Lung (tissue), 12 donors: ENCODE data around the gene MNS1. TPM values are rescaled to one million over a fixed set of nuclear protein-coding genes. Genes with fewer than 3 reads are reported as not detected.

Experiments
- ATAC-seq: fragments of 200-7000 bp; cut with Tn5 transposase; one replicate; pipeline ENCODE4 v1.9.1; 2020; ENCODE audit warnings: moderate number of reproducible peaks; ENCODE audit not compliant: insufficient read depth, low FRiP score
- DNase-seq, 3 donors: peaks; one replicate each; pipeline ENCODE4 v3.0.0-alpha.2; 2013 to 2017
- H3K27ac ChIP-seq, 2 donors: one replicate each; pipeline ENCODE4 v1.5.1; 2013; ENCODE audit warnings: mild to moderate bottlenecking in 2 of 2, moderate library complexity in 2 of 2, control low read depth in 1 of 2, inconsistent platforms in 1 of 2, low read depth in 1 of 2, low read length in 1 of 2
- H3K27me3 ChIP-seq, 3 donors: one replicate each; pipeline ENCODE4 v1.5.1; 2013; ENCODE audit warnings: low read length in 2 of 3; ENCODE audit not compliant: control insufficient read depth in 3 of 3, insufficient read depth in 3 of 3
- H3K36me3 ChIP-seq, 4 donors: one replicate each; pipeline ENCODE4 v1.5.1; 2013; ENCODE audit warnings: low read length in 4 of 4, mild to moderate bottlenecking in 1 of 4, moderate library complexity in 1 of 4; ENCODE audit not compliant: control insufficient read depth in 4 of 4, insufficient read depth in 4 of 4
- H3K4me1 ChIP-seq, 5 donors: one replicate each; pipeline ENCODE4 v1.5.1; 2013; ENCODE audit warnings: low read length in 5 of 5, mild to moderate bottlenecking in 2 of 5, moderate library complexity in 1 of 5; ENCODE audit not compliant: control insufficient read depth in 5 of 5, insufficient read depth in 5 of 5
- H3K4me3 ChIP-seq: one replicate; pipeline ENCODE4 v1.5.1; 2013; ENCODE audit warnings: mild to moderate bottlenecking, control low read depth, moderate library complexity
- H3K9ac ChIP-seq, 2 donors: one replicate each; pipeline ENCODE4 v1.5.1; 2013; ENCODE audit warnings: low read length in 2 of 2, control low read depth in 1 of 2; ENCODE audit not compliant: insufficient read depth in 1 of 2
- H3K9me3 ChIP-seq, 4 donors: one replicate each; pipeline ENCODE4 v1.5.1; 2013; ENCODE audit warnings: low read length in 3 of 4, mild to moderate bottlenecking in 1 of 4, moderate library complexity in 1 of 4; ENCODE audit not compliant: control insufficient read depth in 4 of 4, insufficient read depth in 3 of 4
- WGBS, 2 donors: extraction: QIAGEN DNeasy Blood & Tissue Kit; methylation state at CpG; one replicate each; pipeline ENCODE4 v1.1.7; 2013; 5-methylcytosine and 5-hydroxymethylcytosine counted together
- polyA plus RNA-seq, 2 donors: library from polyadenylated mRNA; stranded (reverse); fragments of 200-250 nt; gene quantifications; one replicate each; pipeline ENCODE4 v1.2.1, GENCODE V29; 2013
- total RNA-seq, 2 donors: library from RNA; depleted of rRNA in 1 of 2; stranded (reverse); fragments of >200 nt in 1 of 2; gene quantifications; one replicate each; pipeline ENCODE4 v1.2.1, GENCODE V29; 2014 to 2021
- TF ChIP-seq, protein P1 (sequence below): IDR thresholded peaks from 2 replicates; pipeline ENCODE4 v1.5.1; 2012; ENCODE audit warnings: mild to moderate bottlenecking; ENCODE audit errors: control extremely low read depth, extremely low read depth
- donor health status: control.
- donor health status: control.
- donor health status: Bipolar disorder and iron deficiency.
- donor health status: healthy.
- donor health status: DM: yes; HTN: yes; CAD: no.

Gene MNS1
- total and polyA plus RNA-seq, 4 donors = 3.2 to 7.8 (median 6.6) TPM

DNA sequence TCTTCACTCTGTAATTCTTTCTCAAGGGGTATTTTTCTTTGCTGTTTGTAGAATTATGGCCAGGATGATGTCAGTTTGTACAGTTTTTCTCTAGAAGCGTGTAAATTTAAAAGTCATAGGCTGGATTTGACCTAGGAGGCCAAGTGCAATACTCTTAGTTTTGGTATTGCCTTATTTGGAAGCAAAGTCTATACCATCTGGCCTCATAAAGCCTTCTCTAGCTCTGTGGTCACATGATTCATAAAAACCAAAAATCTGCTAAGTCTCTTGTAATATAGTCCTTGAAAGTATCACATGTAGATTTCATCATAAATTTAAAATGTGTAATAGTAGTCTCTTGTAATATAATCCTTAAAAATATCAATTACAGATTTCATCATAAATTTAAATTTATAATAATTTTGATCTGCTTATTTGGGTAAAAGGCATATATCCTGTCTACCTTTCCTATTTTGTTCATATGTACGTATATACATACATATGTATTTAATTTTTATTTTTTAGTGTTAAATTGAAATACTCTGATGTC lies 74.1 kb downstream of the MNS1 start:
- H3K27me3 ChIP-seq = no peaks in the 10 kb centered on the region
- no peak for ATAC-seq
- DNase-seq = no peak
- H3K36me3 ChIP-seq = peaks cover 0 to 6% (median under 1%) of the 10 kb centered on the region in 4 donors
- WGBS, 2 donors = 94 to 95% methylated on average over 2 of the region's 2 CpGs
- no peak overlapping the region for H3K27ac ChIP-seq
- H3K9ac ChIP-seq = no peak overlapping the region
- no peaks in the 10 kb centered on the region for H3K4me1 ChIP-seq
- no peak overlapping the region for H3K4me3 ChIP-seq
- TF ChIP-seq, protein P1, sequence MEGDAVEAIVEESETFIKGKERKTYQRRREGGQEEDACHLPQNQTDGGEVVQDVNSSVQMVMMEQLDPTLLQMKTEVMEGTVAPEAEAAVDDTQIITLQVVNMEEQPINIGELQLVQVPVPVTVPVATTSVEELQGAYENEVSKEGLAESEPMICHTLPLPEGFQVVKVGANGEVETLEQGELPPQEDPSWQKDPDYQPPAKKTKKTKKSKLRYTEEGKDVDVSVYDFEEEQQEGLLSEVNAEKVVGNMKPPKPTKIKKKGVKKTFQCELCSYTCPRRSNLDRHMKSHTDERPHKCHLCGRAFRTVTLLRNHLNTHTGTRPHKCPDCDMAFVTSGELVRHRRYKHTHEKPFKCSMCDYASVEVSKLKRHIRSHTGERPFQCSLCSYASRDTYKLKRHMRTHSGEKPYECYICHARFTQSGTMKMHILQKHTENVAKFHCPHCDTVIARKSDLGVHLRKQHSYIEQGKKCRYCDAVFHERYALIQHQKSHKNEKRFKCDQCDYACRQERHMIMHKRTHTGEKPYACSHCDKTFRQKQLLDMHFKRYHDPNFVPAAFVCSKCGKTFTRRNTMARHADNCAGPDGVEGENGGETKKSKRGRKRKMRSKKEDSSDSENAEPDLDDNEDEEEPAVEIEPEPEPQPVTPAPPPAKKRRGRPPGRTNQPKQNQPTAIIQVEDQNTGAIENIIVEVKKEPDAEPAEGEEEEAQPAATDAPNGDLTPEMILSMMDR = no peak
- no peaks in the 10 kb centered on the region for H3K9me3 ChIP-seq

DNA sequence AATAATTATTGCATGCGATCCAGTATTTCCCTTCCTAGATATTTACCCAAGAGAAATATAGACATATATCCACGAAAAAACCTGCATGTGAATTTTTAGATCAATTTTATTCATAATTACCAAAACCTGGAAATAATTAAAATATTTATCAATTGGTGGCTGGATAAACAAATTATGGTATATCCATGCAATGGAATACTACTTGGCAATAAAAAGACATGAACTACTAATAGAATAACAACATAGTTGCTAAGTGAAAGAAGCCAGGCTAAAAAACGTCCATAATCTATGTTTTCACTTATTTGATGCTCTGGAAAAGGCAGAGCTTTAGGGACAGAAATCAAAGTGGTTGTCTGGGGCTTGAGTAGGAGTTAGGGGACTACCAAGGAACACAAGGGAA lies 79.0 kb downstream of the MNS1 start:
- H3K27ac ChIP-seq = no peak overlapping the region
- ATAC-seq = no peak
- WGBS, 2 donors = 89 to 92% methylated on average over 3 of the region's 3 CpGs
- H3K4me3 ChIP-seq = no peak overlapping the region
- TF ChIP-seq, protein P1 = no peak
- no peak for DNase-seq
- no peak overlapping the region for H3K9ac ChIP-seq
- H3K4me1 ChIP-seq = no peaks in the 10 kb centered on the region
- H3K9me3 ChIP-seq = peaks cover 0 to 4% (median 0%) of the 10 kb centered on the region in 4 donors
- H3K27me3 ChIP-seq = no peaks in the 10 kb centered on the region
- peaks cover 0 to 6% (median 2%) of the 10 kb centered on the region in 4 donors for H3K36me3 ChIP-seq

DNA sequence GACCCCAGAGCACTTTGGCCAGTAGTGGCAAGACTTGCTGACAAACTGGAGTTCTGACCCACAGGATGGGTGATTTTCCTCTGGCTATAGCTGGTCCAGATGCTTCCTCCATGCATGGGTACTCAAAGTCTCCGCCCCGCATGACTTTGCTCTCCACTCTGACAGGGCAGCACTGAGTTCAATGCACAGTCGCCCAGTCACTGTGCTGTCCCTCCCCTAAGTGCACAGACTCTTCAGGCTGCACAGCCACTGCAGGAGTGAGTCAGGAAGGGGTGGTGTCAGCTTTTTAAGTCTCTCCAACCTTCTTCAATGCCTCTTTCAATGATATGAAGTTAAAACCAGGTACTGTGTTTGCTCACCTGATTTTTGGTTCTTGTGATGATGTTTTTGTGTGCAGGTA lies 81.9 kb downstream of the MNS1 start:
- WGBS, 2 donors = 92 to 94% methylated on average over 3 of the region's 3 CpGs

More for the DNA sequence above, 81.9 kb downstream of the MNS1 start:
- Histone ChIP-seq H3K27ac (no peak overlapping the region), H3K4me3 (no peak overlapping the region), H3K36me3 (peaks cover 0 to 6% (median 2%) of the 10 kb centered on the region in 4 donors), H3K27me3 (no peaks in the 10 kb centered on the region), H3K4me1 (no peaks in the 10 kb centered on the region), H3K9me3 (peaks cover 0 to 4% (median 2%) of the 10 kb centered on the region in 4 donors), H3K9ac (no peak overlapping the region)
- DNase-seq (no peak), ATAC-seq (no peak)
- TF ChIP-seq, protein P1 = no peak

Other genes with a start within 250 kb of the MNS1 start
- 10 to 100 TPM; 11.9 to 14.8 TPM for gene RFX7, start 221.3 kb downstream of the MNS1 start, total RNA-seq
- gene RFX7, start 221.3 kb downstream of the MNS1 start, polyA plus RNA-seq = 1 to 10 TPM; 2.6 TPM
- gene TEX9, start 99.7 kb downstream of the MNS1 start, total RNA-seq = 10 to 100 TPM; 17.4 to 46.3 TPM
- gene TEX9, start 99.7 kb downstream of the MNS1 start, polyA plus RNA-seq = 1 to 10 TPM; 3.5 to 4.7 TPM